Mesothelial cell of epicardium (in vitro differentiated cells): ENCODE data around the gene CASTOR1. TPM values are rescaled to one million over a fixed set of nuclear protein-coding genes. Genes with fewer than 3 reads are reported as not detected.

Experiments used
- DNase-seq, 2 experiments: peaks; one replicate each; pipeline ENCODE4 v3.0.0; 2021; ENCODE audit warnings: low spot score in 2 of 2; ENCODE audit not compliant: unreplicated experiment in 2 of 2
- H3K27ac Mint-ChIP-seq: 2 replicates; pipeline ENCODE4 v1.8.0; 2021; ENCODE audit warnings: mixed read lengths
- H3K27me3 Mint-ChIP-seq: 2 replicates; pipeline ENCODE4 v1.8.0; 2021; ENCODE audit warnings: low read depth, mixed read lengths
- H3K36me3 Mint-ChIP-seq: 2 replicates; pipeline ENCODE4 v1.8.0; 2021; ENCODE audit warnings: mixed read lengths
- H3K4me1 Mint-ChIP-seq: 2 replicates; pipeline ENCODE4 v1.8.0; 2021; ENCODE audit warnings: mixed read lengths
- H3K4me3 Mint-ChIP-seq: 2 replicates; pipeline ENCODE4 v1.8.0; 2021; ENCODE audit warnings: mild to moderate bottlenecking, moderate library complexity, mixed read lengths
- H3K9me3 Mint-ChIP-seq: 2 replicates; pipeline ENCODE4 v1.8.0; 2021; ENCODE audit warnings: mixed read lengths
- CTCF ChIP-seq: fragments of 200-600 bp; sonication (generic); IDR thresholded peaks from one replicate; pipeline ENCODE4 v1.5.0; 2021; ENCODE audit warnings: antibody characterized with exemption; ENCODE audit not compliant: unreplicated experiment
- total RNA-seq: library from RNA; stranded (reverse); gene quantifications from 3 replicates; pipeline ENCODE4 v1.2.1, GENCODE V29; 2021

CASTOR1 gene
- total RNA-seq, 1 donor from 2014 or later = 13.5 TPM

- H3K4me1 Mint-ChIP-seq = peaks cover 41% of the 10 kb centered on the region
- H3K36me3 Mint-ChIP-seq = peaks cover 9% of the 10 kb centered on the region
- no peak for TF ChIP-seq CTCF
- H3K27me3 Mint-ChIP-seq = peaks cover 22% of the 10 kb centered on the region
- peak overlapping the region; percentile 75 for H3K4me3 Mint-ChIP-seq
- no peaks in the 10 kb centered on the region for H3K9me3 Mint-ChIP-seq
- H3K27ac Mint-ChIP-seq = peak overlapping the region; percentile 92
- DNase-seq = no peak
These were observed 38.6 kb upstream of the CASTOR1 start for GRCh38 chr22:30327864-30328345.

- Mint-ChIP-seq H3K4me3 (peak within 1 kb of the TSS; percentile 75), H3K4me1 (peaks cover 41% of the 10 kb centered on the region), H3K27ac (peak within 1 kb of the TSS; percentile 92), H3K27me3 (peaks cover 27% of the 10 kb centered on the region), H3K36me3 (peaks cover 9% of the 10 kb centered on the region), H3K9me3 (no peaks in the 10 kb centered on the region)
- no peak for TF ChIP-seq CTCF
- peak; percentile 89 to 93 for DNase-seq
These were observed 37.5 kb upstream of the CASTOR1 start, which contains the start of gene TBC1D10A for GRCh38 chr22:30326706-30327362. Gene TBC1D10A, minus strand, starts transcription at chr22:30326941. Its CDS starts 60 bp downstream, at chr22:30326881.

GRCh38 chr22:30326255-30326705 lies 37.0 kb upstream of the CASTOR1 start:
- H3K4me3 Mint-ChIP-seq = peak overlapping the region; percentile 72

GRCh38 chr22:30325724-30326254 lies 36.5 kb upstream of the CASTOR1 start:
- Mint-ChIP-seq H3K4me1 (peaks cover 41% of the 10 kb centered on the region), H3K9me3 (no peaks in the 10 kb centered on the region)

More at GRCh38 chr22:30326255-30326705, 37.0 kb upstream of the CASTOR1 start:
- Mint-ChIP-seq H3K27me3 (peaks cover 32% of the 10 kb centered on the region), H3K36me3 (peaks cover 8% of the 10 kb centered on the region), H3K4me1 (peaks cover 41% of the 10 kb centered on the region), H3K9me3 (no peaks in the 10 kb centered on the region), H3K27ac (peak overlapping the region; percentile 88)
- no peak for DNase-seq
- TF ChIP-seq CTCF = no peak

GRCh38 chr22:30325065-30325720 lies 35.9 kb upstream of the CASTOR1 start:
- Mint-ChIP-seq H3K4me3 (peak overlapping the region; percentile 72), H3K4me1 (peaks cover 37% of the 10 kb centered on the region), H3K9me3 (no peaks in the 10 kb centered on the region), H3K36me3 (peaks cover 3% of the 10 kb centered on the region), H3K27me3 (peaks cover 41% of the 10 kb centered on the region), H3K27ac (peak overlapping the region; percentile 88)
- TF ChIP-seq CTCF = no peak
- DNase-seq = no peak

More at GRCh38 chr22:30325724-30326254, 36.5 kb upstream of the CASTOR1 start:
- DNase-seq = no peak
- no peak for TF ChIP-seq CTCF
- Mint-ChIP-seq H3K27ac (peak overlapping the region; percentile 88), H3K4me3 (peak overlapping the region; percentile 72), H3K27me3 (peaks cover 37% of the 10 kb centered on the region), H3K36me3 (peaks cover 7% of the 10 kb centered on the region)
